Parathyroid adenoma (tissue), 2 donors: ENCODE measurements around the gene OPHN1.

Experiments
- H2AFZ ChIP-seq: fragments of 300-600 bp; sonication (generic); one replicate; pipeline ENCODE4 v1.7.0; 2017; ENCODE audit warnings: antibody characterized with exemption, mild to moderate bottlenecking
- H3K27ac ChIP-seq: fragments of 300-600 bp; sonication (generic); one replicate; pipeline ENCODE4 v1.7.0; 2017
- H3K27me3 ChIP-seq: fragments of 300-600 bp; sonication (generic); one replicate; pipeline ENCODE4 v1.7.0; 2017; ENCODE audit warnings: low read length; ENCODE audit not compliant: control insufficient read depth, insufficient read depth
- H3K36me3 ChIP-seq: fragments of 300-600 bp; sonication (generic); one replicate; pipeline ENCODE4 v1.7.0; 2017; ENCODE audit warnings: low read length; ENCODE audit not compliant: control insufficient read depth, insufficient read depth
- H3K4me1 ChIP-seq: fragments of 300-600 bp; sonication (generic); one replicate; pipeline ENCODE4 v1.7.0; 2017; ENCODE audit warnings: control low read depth
- H3K4me2 ChIP-seq: fragments of 300-600 bp; sonication (generic); one replicate; pipeline ENCODE4 v1.7.0; 2017; ENCODE audit warnings: low read length
- H3K4me3 ChIP-seq: fragments of 300-600 bp; sonication (generic); one replicate; pipeline ENCODE4 v1.7.0; 2017; ENCODE audit warnings: low read depth, low read length
- H3K79me2 ChIP-seq: fragments of 300-600 bp; sonication (generic); one replicate; pipeline ENCODE4 v1.7.0; 2017; ENCODE audit warnings: control low read depth
- H3K9ac ChIP-seq: fragments of 300-600 bp; sonication (generic); one replicate; pipeline ENCODE4 v1.7.0; 2017; ENCODE audit warnings: mild to moderate bottlenecking
- H3K9me3 ChIP-seq: fragments of 300-600 bp; sonication (generic); one replicate; pipeline ENCODE4 v1.7.0; 2017; ENCODE audit warnings: low read length; ENCODE audit not compliant: control insufficient read depth
- CTCF ChIP-seq: fragments of 300-600 bp; sonication (generic); IDR thresholded peaks from one replicate; pipeline ENCODE4 v1.7.0; 2017; ENCODE audit warnings: antibody characterized with exemption, mild to moderate bottlenecking
- donor health status: primary hyperparathyroidism.

Gene OPHN1

GRCh38 chrX:68429216-68429615, 4.1 kb downstream of the OPHN1 start:
- peaks cover under 1% of the 10 kb centered on the region for H3K4me1 ChIP-seq
- no peaks in the 10 kb centered on the region for H3K79me2 ChIP-seq
- H3K27me3 ChIP-seq, result no peaks in the 10 kb centered on the region
- no peak overlapping the region for H3K4me3 ChIP-seq
- H3K9ac ChIP-seq, result no peak overlapping the region
- no peak for TF ChIP-seq CTCF
- H3K4me2 ChIP-seq, result no peak overlapping the region
- H3K36me3 ChIP-seq, result no peaks in the 10 kb centered on the region
- H3K27ac ChIP-seq, result no peak overlapping the region
- no peaks in the 10 kb centered on the region for H3K9me3 ChIP-seq
- no peak overlapping the region for H2AFZ ChIP-seq

GRCh38 chrX:68428431-68428830, 4.9 kb downstream of the OPHN1 start:
- Histone ChIP-seq H3K79me2 (no peaks in the 10 kb centered on the region), H3K4me1 (no peaks in the 10 kb centered on the region), H2AFZ (no peak overlapping the region), H3K4me3 (no peak overlapping the region), H3K4me2 (no peak overlapping the region), H3K27ac (no peak overlapping the region), H3K36me3 (no peaks in the 10 kb centered on the region), H3K27me3 (no peaks in the 10 kb centered on the region), H3K9ac (no peak overlapping the region), H3K9me3 (no peaks in the 10 kb centered on the region)
- TF ChIP-seq CTCF, result no peak

GRCh38 chrX:68424719-68425118, 8.6 kb downstream of the OPHN1 start:
- Histone ChIP-seq H3K9ac (no peak overlapping the region), H2AFZ (no peak overlapping the region), H3K9me3 (no peaks in the 10 kb centered on the region), H3K27ac (no peak overlapping the region), H3K36me3 (no peaks in the 10 kb centered on the region), H3K4me1 (no peaks in the 10 kb centered on the region), H3K4me2 (no peak overlapping the region), H3K4me3 (no peak overlapping the region), H3K27me3 (no peaks in the 10 kb centered on the region), H3K79me2 (no peaks in the 10 kb centered on the region)
- TF ChIP-seq CTCF, result no peak

DNA sequence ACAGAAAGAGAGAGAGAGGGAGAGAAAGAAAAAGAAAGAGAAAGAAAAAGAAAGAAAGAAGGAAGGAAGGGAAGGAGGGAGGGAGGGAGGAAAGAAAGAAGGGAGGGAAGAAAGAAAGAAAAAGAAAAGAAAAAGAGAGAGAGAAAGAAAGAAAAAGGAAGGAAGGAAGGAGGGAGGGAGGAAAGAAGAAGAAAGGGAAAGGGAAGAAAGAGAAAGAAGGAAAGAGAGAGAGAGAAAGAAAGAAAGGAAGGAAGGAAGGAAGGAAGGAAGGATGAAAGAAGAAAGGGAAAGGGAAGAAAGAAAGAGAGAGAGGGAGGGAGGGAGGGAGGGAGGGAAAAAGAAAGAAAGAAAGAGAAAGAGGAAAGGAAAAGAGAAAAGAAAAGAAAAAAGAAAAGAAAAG, 10.8 kb downstream of the OPHN1 start:
- TF ChIP-seq CTCF, result no peak
- H2AFZ ChIP-seq, result no peak overlapping the region
- H3K4me1 ChIP-seq, result no peaks in the 10 kb centered on the region

DNA sequence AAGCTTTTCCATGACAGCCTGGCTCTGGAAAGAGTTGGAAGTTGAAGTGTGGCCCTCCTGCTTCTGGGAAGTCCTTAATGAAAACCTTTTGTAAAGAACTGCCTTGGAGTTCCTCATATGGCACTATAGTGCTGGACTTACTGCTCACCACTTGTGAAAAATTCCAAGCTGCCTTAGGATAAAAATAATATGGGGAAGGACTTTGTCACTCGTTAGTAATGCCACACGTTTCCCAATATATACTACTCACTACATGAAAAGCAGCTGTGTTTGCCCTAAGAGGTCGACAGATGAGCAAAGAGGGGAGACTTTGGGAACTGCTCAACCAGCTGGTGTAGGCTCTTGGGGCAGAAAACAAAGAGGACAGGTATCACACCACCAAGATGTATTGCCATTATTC, 11.7 kb downstream of the OPHN1 start:
- H3K4me1 ChIP-seq, result no peaks in the 10 kb centered on the region
- H3K27ac ChIP-seq, result no peak overlapping the region
- no peak for TF ChIP-seq CTCF
- no peaks in the 10 kb centered on the region for H3K27me3 ChIP-seq
- H3K9me3 ChIP-seq, result no peaks in the 10 kb centered on the region
- H3K4me3 ChIP-seq, result no peak overlapping the region
- H3K36me3 ChIP-seq, result no peaks in the 10 kb centered on the region
- H3K4me2 ChIP-seq, result no peak overlapping the region
- no peaks in the 10 kb centered on the region for H3K79me2 ChIP-seq
- no peak overlapping the region for H2AFZ ChIP-seq
- no peak overlapping the region for H3K9ac ChIP-seq

More for the DNA sequence above, 10.8 kb downstream of the OPHN1 start:
- Histone ChIP-seq H3K27me3 (no peaks in the 10 kb centered on the region), H3K27ac (no peak overlapping the region), H3K4me3 (no peak overlapping the region), H3K9me3 (no peaks in the 10 kb centered on the region), H3K9ac (no peak overlapping the region), H3K4me2 (no peak overlapping the region), H3K36me3 (no peaks in the 10 kb centered on the region), H3K79me2 (no peaks in the 10 kb centered on the region)
